Stimulated activated CD8-positive, alpha-beta memory T cell treated with anti-CD3 and anti-CD28 coated beads, Interleukin-12 subunit alpha, Interleukin-12 subunit beta, amount 100 ng/mL, for 1 hour (primary cell): Measurements from ENCODE around the gene CDH24.
A peak's percentile ranks its signal among the peaks of the same experiment; 100 is the strongest.

Experiments used
- DNase-seq: peaks from one replicate; pipeline ENCODE4 v3.0.0-alpha.2; 2020; ENCODE audit warnings: low read depth

Gene CDH24

GRCh38 chr14:23060536-23061260 lies 3.4 kb upstream of the CDH24 start:
- no peak for DNase-seq

DNA sequence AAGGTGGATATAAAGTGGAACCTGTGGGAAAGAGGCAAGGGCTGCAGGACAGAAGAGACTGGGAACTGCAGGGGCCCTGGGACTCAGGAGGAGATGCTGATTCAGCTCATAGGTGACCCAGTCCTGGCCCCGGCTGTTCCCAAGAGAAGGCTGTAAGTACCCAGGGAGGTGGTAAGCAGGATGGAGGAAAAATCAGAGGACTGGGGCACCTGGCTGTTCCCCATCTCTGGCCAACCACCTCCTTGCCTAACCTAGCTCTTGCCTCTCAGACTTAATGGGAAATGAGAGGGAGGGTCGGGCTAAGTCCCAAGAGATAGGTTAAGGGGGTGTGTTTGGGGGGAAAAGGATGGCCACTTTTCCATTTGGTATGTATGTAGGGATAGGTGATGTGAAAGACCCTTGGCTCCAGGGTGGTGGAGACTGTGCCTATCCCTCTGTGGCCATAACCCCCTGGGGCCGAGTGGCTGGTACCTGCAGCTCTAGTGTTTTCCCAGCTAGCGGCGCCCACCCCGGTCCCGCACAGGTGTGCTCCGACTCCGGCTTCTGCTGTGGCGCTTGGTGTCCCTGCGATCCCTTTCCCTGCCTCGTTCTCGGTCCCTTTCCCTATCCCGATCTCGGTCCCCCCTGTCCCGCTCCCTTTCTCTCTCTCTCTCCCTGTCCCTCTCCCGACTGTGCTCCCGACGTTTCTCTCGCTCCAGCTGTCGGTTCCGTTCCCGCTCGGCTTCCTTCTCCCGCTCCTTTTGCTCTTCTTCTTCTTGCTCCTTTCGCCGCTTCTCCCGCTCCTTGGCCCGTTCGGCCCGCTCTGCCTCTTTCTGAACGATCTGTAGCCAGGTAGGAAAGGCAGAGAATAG lies 1.6 kb upstream of the CDH24 start:
- DNase-seq, result no peak

DNA sequence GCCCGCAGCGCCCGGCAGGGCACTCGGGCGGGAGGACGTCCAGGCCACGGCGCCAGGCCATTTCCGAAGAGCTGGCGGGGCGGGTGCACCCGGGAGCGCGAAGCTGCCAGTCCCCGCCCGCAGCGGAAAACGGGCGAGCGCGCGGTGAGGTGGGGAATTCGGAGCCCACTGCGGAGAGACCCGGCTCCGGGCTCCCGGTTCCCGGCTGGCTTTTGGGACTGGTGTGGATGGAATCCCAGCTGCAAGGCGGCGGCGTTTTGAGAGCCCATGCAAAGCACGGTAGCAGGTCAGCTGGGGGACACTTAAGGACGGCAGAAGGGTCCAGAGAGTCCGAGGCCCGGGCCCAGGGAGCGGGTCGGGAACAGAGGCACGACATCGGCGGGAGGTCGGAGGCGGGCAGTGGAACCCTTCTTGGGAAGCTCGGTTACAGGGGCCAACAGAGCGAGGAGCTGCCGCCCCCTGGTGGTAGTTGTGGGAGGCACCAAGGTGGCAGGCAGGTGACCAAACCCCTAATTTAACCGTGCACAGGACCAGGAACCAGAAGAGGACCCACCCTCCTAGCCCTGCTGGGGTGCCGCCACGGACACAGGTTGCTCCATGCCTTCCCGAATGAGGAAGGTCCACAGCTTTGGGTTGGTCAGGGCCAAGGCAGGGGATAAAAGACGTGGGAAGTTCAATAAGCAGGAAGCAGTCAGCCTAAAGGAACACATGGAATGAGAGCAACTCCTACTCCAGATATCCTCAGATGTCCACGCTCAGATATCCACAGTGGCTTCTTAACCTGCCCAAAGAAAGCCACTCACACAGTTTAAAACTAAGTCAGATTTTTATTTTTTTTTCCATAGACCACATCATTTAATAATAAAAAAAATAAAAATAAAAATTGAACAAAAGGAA lies 685 bp upstream of the CDH24 start:
- DNase-seq, result peak; percentile 78

DNA sequence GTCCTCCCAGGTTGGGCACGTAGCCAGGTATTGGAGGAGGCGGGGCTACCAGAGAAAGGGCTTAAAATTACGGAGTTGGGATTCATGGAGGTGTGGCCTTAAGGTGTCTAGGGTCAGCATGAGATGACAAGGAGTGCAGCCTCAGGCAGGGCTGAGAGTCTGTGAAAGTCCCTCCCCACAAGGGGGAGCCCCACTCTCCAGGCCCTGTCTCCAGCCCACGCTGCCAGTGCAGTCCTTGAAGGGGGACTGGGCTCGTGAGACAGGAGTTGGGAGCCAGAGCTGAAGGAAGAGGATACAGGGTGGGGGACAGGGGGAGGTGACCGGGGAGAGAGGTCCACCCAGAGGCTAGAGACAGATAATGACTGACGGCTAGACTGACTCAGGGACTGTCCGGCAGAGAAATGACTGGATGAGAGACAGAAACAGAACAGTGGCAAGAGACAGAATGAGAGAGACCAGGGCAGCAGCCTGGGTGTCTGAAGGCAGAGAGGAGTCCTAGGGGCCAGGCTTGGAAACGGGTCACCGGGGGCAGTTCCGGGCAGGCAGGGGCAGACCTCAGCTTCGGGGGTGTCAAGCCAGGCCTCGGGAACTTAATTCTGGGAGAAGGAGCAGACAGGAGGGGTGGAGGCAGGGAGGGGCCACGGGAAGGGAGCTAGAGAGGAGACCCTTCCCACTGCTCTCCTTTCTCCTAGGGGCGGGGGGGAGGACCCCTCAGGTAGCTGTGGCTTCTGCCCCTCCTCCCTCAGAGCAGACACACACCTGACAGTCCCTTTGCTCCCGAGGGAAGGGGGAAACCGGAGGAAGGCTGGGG lies 970 bp downstream of the CDH24 start:
- DNase-seq, result peak; percentile 57

DNA sequence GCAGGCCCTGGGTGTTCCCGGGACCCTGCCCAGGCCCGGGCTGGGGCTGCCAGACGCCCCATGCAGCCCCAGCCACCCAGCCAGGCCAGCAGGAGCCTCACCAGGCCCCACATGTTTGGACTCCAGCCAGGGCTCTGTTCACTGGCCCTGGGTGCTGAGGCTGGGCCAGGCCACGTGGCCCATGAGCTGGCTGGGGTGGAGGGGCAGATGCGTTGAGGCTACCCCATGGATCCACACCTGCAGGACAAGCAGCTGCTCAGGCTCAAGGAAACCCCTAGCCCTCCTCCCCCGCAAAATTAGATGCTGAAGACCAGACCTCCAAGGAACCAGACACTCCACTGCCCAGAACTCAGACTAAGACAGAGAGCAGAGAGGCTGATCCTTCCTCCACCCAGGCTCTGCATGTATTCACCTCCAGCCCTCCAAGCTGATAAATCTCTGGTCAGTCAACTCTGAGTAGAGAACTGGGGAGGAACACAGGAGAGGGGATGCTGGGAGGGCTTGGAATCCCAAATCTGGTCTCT lies 1.6 kb downstream of the CDH24 start:
- no peak for DNase-seq

DNA sequence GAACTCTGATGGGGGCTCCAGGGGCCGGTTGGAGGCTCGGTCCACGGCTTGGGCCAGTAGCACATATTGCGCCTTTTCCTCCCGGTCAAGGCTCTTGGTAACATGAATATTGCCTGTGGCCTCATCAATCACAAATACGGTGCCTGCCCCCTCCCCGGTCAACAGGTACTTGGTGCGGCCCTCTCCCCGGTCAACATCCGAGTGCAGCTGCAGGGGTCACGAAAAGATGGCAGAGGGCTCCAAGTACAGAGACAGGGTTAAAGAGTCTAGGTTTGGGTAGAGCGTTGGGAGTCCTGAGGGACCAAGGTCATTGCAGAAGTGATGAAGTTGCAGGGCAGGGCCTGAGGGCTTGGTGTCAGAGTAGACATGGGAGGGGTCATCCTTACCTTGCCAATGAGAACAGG lies 2.2 kb downstream of the CDH24 start:
- no peak for DNase-seq

DNA sequence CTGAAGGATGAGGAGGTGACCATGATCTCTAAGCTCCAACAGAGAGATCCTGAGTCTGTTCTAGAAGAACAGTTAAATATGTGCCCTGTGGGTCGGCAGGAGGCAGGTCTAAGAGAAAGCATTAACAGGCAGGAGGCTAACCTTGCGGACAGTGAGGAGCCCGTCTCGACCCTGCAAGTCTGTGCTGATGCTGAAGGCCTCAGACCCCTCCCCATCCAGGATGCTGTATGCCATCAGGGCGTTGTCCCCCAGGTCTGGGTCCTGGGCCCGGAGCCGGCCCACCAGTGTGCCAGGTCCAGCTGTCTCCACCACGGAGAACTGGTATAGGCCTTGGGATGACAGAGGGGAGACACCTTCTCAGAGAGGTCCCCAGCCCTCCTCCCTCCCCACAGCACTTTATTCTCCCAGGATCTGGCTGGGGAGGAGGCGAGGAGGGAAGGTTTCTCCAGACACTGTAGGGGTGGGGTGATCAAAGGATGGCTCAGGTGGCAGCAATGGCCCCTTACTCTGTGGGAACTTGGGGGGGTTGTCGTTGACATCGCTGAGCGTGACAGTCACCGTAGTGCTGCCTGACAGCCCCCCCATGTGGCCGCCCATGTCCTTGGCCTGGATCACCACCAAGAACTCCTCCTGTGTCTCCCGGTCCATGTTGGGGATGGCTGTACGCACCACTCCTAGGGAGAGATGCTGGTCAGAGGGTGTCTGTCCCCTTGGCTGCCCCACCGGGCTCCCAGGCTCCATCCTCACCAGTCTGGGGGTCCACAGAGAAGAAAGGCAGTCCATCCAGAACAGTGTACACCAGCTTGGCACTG lies 3.1 kb downstream of the CDH24 start:
- DNase-seq, result no peak

DNA sequence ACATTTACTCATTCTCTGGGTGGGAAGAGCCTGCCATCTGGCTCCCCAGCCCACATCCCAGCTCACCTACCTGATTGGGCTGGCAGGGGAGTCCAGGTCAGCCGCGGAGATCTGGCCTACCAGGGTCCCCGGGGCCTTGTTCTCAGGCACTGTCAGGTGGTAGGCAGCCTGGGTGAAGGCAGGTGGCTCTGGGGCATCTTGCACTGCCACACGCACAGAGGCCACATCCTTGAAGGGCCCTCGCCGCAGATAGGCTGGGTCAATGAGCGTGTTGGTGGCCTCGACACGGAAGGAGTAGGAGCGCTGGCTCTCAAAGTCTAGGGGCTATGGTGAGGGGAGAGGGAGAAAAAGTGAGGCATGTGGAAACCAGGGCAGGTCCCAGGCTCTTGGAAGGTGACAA lies 3.9 kb downstream of the CDH24 start:
- DNase-seq, result no peak

DNA sequence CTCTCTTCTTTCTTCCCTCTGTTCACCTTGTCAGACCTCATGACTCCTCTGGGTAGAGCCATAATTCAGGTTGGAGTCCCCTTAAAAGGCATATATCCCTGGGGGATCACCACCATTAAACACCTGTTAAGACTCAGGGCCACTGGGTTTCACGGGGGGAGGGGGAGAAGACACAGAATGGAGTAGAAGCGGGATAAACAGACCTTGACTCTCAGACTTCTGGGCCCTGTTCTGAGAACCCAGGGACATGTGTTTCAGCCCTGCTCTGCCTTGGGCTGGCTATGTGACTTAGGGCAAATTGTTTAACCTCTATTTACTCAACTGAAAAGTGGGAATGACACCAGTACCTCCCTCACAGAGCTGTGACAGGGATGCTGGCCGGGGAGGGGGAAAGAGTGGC lies 4.6 kb downstream of the CDH24 start:
- DNase-seq, result no peak

- no peak for DNase-seq
Measured at GRCh38 chr14:23052182-23052623, 5.1 kb downstream of the CDH24 start.

- no peak for DNase-seq
Measured at GRCh38 chr14:23051141-23052057, 5.9 kb downstream of the CDH24 start.

DNA sequence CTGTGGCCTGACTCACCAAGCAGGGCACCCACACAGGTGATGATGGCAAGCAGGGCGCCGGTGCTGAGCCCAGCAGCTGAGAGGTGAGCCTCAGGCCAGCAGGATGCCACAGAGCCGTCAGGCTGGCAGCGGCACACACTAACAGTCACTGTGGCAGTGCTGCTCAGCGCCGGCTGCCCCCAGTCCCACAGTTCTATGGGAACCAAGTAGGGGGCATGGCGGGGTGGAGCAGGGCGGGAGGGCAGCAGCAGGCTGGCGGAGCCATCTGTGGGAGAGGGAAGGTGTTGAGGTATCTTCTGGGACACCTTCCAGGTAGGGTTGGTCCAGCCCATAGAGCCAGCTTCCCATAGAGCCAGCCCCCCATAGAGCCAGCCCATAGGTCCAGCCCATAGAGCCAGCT lies 8.3 kb downstream of the CDH24 start:
- no peak for DNase-seq

GRCh38 chr14:23047751-23048693 lies 9.3 kb downstream of the CDH24 start:
- DNase-seq, result no peak

GRCh38 chr14:23047034-23047634 lies 10.2 kb downstream of the CDH24 start:
- DNase-seq, result no peak

DNA sequence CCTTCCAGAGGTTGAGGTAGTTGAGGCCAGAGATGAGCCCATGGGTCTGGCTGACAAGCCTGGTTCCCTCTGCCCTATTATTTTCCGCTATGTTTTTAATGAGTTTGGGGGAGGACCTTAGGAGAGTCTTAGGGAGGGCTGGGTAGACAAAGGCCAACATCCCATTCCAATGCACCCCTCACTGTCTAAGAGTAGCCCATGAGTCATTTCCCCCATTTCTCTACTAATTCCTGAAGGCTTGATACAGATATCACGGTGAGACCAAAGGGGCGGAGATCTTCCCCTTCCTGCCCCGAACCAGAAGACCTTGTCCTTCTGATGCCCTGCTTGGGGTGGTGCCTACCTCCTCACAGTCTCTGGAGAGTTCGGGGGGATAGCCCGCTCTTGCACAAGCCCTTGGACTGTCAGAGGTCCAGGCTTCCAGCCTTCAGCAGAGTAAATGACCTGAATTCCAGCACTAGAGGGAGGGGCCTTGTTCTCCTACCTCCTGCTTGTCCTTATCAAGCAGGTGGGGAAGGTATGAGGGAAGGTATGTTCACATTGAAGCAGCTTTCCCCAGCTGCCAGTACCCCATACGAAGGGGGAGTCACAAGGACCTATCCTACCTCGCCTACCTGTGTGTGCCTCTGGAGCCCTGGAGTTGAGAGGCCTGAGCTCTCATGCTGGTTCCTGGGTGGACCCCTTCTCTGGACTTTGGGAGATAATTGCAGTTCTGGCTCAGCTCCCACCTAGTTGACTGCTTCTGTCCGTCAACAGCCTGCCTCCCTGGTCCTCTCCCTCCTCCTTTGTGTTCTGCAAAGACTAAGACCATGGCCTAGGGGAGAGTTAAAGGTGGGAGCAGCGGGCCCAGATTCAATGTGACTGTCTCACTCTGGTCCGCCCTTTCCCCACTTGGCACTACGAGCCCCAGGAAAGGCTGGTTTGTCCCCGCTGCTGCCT lies 11.6 kb downstream of the CDH24 start:
- DNase-seq, result no peak

DNA sequence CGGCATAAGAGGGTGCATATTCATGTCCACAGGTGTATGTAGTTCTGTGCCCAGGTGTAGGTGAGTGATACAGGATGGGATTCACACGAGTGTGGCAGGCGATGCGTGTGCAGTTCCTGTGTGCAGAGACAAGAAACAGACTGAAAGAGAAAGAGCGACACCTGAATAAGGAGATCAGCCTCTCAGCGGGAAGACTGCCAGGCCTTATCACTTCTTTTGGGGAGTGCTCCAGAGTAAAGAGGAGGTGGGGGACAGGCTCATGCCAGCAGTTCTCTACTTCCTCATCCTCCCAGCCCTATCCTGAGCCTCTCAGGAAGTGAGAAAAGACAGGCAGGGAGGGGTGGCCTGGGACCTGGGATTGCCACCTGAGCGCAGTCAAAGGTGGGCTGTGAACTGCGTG lies 12.5 kb downstream of the CDH24 start:
- DNase-seq, result no peak

GRCh38 chr14:23043754-23044153 lies 13.6 kb downstream of the CDH24 start:
- no peak for DNase-seq
